ENCODE results near the gene AURKB.
"Not testable (repeated sequence)": the region's sequence is repeated elsewhere in the genome, so short reads cannot be mapped to it uniquely, and the experiment has no call there.

Gene AURKB

DNA sequence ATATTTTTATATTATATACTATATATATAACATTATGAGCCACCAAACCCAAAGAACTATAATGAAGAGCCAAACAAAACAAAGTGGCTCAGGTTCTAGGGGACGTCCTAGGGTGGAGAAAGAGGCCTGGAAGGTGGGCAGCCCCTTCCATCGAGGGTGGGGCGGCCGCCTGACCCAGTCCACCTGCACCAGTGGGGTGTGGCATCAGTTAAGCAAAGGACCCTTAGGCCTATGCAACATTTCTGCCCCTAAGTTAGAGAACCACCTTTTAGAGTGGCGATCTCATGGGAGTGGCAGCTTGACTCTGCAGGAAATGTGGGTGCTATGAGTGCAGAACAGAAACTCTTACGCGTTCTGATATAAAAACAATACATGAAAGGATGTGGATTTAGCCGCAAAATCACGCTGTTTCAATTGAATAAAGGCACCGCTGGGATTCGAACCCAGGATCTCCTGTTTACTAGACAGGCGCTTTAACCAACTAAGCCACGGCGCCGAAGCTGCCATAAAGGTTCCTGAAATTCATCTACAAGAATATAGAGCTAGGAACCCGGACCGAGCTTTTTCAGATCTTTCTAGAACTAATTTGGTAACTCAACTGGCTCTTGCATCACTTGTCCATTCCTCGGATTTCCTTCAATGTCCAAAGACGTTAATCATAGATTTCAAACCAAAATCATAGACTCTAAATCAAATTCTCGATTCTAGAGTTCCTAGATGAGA is 15.6 kb upstream of the AURKB start:
- no peak for DNase-seq (ENCODE audit: low read depth, low spot score)
- peak overlapping the region; percentile 74 for H3K27ac ChIP-seq

DNA sequence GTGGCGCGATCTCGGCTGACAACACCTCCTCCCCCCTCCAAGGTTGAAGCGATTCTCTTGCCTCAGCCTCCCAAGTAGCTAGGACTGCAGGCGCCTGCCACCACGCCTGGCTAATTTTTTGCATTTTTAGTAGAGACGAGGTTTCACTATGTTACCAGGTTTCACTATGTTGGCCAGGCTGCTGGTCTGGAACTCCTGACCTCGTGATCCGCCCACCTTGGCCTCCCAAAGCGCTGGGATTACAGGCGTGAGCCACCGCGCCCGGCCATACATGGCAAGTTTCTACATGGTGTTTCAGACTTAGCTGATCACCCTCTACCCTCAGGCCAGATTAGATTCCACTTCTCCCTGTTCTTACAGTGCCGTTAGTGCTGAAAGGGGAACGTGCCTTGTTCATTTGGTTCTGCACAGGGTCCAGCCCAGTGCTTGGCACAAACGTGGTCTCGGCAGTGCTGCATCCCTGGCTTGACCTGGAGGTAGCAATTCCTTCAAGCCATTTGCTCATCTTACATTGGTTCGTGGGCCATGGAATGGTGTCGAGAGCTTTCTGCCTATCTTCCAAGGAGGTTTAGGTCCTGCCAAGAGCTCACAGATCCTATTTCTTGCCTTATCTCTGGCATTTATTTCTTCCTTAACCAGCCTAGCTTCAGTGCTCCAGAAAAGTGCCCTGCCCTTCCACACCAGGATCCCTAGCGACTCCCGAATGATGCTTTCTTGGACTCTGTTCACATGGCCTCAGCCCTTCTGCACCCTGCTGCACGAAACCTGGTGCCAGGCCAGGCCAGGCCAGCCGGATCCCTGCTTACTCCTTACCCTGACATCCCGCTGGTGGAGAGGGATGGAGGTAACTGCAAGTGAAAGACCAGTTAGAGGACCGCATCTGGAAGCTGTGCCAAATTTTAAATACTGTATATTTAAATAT is 14.8 kb upstream of the AURKB start:
- no peak for DNase-seq (ENCODE audit: low read depth, low spot score)
- H3K27ac ChIP-seq: no peak overlapping the region

DNA sequence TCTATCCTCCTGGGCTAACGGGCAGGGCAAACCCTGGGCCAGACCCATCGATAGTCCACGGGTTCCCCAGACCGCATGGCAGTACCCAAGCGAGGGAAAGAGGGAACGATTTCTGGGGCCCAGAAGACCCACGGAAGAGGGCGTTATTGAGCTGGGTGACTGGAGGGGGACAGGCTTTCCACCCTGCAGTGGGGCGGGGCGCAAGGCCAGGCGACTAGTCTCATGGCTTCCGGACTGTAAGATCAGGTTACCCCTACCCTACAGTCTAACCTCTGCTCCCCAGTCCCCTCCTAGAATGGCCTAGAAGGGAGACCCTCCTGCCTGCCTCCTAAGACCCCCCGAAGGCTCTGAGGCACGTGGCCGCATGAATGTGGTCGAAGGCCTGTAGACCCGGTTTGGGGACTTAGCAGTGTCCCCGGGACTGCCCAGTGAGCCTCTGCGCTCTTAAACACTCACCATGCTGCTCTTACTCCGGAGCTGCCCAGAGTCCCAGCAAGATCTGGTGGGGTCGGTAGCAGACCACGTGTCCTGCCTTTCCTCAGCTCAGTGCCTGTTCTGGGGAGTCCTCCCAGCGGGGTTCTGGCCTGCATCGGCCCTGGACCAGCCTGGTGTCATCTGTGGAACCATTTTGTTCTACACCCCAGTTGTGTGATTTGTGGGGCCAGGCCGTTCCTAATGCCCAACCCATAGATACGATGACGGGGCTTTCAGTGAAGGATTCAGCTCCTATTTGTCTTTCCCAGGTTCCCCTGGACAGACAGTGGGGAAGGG is 13.2 kb upstream of the AURKB start:
- no peak for DNase-seq (ENCODE audit: low read depth, low spot score)

DNA sequence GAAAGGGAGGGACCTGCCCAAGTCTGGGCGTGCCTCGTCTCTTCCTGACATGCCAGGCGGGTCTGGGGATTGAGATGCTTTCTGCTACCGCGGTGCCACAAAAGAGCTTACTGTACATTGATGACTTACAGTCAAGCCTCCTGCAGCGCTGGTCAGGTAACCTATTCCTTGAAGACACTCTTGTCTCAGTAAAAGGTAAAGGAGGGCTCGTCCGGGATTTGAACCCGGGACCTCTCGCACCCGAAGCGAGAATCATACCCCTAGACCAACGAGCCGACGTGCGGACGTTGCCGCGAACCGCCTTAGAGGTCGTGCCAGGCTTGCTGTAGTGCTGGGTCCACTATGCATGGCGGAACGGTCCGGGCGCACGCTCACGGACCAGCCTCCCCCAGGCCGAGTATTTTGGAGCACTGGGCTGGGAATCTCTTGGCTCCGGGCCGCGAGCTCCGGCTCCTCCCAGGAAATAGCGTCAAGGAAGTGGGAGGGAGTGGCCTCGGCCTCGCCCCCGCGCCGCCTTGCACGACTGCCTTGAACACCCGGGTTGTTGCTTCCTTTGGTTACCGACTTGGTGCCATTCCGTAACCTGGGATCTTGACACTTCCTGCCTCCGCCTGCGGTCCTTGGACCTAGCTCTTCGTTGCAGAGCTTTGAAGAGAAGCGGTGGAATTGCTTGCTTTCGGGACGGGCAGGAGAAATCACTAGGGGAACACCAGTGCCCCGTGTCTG is 12.4 kb upstream of the AURKB start:
- peak; percentile 92 for DNase-seq (ENCODE audit: low read depth, low spot score)
- peak overlapping the region; percentile 96 for H3K27ac ChIP-seq

More for the DNA sequence above, 13.2 kb upstream of the AURKB start:
- H3K27ac ChIP-seq: peak overlapping the region; percentile 96

DNA sequence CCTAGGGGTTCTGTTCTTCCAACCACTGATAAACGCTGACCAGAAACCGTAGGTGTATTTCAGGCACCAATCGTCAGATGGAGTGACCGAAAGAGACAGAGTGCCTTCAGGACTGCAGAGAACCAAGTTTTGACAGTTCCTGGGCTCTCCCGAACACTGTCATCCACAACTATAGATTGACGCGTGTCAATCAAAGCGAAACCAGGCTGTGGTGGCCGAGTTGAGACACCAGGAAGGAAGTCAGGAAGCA is 11.9 kb upstream of the AURKB start:
- DNase-seq (ENCODE audit: low read depth, low spot score): no peak
- H3K27ac ChIP-seq: peak overlapping the region; percentile 96

DNA sequence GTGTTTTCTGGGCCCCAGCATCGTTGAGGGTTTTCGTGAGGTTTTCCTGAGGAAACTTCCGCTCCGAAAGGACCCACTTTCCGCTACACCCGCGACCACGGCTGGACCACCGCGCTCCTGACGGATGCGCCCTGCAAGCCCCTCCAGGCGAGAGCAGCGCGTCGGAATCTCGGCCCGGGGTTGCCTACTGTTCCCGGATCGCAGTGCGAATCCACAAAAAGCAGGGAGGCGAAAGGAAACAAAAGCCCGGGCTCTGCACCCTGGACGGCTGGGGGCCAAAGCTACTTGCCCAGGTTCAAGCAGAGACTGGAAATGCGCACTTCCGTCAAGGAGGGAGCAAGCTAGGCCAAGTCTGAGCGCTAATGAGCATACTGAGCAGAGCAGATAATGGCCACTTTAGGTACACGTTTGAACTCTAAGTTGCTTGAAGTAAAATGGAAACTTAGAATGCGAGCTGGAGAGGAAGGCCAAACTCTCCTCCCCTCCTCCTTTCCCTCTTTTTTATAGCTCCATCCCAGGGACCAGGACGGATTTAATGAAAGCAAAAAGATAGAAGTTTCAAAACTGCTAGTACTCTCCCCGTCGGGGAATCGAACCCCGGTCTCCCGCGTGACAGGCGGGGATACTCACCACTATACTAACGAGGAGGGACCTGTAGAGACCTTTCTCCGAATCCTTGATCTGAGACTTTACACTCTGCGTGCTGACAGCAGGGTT is 11.4 kb upstream of the AURKB start:
- DNase-seq (ENCODE audit: low read depth, low spot score): no peak
- H3K27ac ChIP-seq: peak overlapping the region; percentile 96

DNA sequence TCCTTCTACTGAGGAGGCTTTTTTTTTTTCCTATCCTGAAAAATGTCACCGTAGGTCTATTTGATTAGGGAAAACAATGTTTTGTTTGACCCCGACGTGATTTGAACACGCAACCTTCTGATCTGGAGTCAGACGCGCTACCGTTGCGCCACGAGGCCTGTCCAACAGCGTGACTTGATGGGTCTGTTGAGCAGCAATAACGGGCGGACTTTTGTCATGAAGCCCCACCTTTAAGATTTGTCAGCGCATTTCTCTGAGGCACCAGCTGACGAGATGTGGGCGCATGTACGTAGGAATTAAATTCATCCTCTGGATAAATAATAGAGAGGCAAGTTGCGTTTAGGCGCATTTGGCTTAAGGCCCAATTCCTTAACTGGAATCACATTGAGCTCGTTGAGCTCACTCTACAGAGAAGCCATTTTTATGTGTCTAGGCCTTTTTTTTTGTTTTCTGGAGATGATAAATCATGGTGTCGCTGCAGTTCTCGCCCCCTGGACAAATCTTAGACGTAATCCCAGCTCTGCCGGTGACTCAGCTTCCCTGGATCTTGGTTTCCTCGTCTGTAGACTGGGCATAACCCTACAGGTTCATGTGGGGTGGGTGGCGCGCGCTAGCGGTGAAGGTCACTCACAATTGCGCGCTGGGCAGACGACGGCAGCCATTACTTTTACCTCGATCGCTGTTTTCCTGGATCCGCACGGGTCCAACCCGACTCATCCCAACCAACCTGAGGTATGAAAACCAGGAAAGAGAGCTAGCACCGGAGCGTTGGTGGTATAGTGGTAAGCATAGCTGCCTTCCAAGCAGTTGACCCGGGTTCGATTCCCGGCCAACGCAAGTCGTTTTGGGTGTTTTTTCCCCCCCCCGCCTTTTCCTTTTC is 10.6 kb upstream of the AURKB start:
- DNase-seq (ENCODE audit: low read depth, low spot score): peak; percentile 54

DNA sequence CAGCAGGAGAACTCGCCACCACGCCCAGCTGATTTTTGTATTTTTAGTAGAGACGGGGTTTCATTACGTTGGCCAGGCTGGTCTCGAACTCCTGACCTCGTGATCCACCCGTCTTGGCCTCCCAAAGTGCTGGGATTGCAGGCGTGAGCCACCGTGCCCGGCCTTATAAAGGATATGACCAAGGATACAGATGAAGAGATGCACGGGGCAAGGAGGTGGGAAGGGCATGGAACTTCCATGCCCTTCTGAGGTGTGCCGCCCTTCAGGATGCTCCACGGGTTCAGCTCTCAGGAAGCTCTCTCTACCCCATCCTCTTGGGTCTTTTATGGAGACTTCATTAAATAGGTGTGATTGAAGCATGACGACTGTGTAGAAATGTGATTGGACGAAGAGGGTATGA is 3.6 kb upstream of the AURKB start:
- not testable (repeated sequence) for DNase-seq (ENCODE audit: low read depth, low spot score); H3K27ac ChIP-seq

More for the DNA sequence above, 10.6 kb upstream of the AURKB start:
- peak overlapping the region; percentile 96 for H3K27ac ChIP-seq

DNA sequence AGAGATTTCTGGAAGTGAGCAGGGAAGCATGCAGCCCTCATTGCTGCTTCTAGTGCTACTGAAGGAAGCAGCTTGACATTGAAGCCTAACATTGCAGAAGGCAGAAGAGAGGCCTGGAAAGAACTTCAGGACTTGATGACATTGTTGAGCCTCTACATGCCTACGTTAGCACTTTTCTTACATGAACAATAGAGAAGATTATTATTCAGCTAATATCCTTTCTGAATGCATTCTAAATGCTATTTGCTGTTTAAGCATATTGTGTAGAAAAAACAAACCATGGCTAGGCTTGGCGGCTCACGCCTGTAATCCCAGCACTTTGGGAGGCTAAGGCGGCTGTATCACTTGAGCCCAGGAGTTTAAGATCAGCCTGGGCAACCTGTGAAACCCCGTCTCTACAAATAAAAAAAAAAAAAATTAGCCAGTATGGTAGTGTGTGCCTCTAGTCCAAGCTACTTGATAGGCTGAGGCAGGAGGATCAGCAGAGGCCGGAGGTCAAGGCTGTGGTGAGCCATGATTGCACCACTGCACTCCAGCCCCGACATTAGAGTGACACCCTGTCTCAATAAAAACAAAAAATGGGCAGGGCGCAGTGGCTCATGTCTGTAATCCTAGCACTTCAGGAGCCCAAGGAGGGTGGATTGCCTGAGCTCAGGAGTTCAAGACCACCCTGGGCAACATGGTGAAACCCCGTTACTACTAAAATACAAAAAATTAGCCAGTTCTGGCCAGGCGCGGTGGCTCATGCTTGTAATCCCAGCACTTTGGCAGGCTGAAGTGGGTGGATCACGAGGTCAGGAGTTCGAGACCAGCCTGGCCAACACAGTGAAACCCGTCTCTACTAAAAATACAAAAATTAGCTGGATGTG is 2.2 kb upstream of the AURKB start:
- no peak for DNase-seq (ENCODE audit: low read depth, low spot score)
- no peak overlapping the region for H3K27ac ChIP-seq

DNA sequence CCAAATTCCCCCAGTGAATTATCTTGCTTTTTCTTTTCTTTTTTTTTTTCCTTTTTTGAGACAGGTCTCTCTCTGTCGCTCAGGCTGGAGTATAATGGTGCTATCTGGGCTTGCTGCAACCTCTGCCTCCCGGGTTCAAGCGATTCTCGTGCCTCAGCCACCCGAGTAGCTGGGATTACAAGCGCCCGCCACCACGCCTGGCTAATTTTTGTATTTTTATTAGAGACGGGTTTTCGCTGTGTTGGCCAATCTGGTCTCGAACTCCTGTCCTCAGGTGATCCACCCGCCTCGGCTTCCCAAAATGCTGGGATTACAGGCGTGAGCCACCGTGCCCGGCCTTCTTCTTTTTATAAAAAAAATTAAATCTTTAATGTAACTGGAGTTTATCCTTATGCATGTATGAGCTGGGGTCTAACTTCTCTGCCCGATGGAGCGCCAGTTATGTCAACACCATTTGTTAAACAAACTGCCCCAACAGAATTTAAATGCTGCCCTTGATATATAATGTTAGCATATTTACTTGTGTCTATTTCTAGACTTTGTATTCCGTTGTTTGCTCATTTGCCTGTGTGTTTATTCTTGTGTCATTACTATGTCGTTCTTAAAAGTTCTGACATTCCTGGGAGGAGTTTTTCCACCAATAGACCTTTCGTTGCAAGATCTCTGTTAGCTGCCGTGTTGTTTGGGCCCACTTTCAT is 535 bp upstream of the AURKB start:
- no peak for DNase-seq (ENCODE audit: low read depth, low spot score)
- peak overlapping the region; percentile 80 for H3K27ac ChIP-seq

DNA sequence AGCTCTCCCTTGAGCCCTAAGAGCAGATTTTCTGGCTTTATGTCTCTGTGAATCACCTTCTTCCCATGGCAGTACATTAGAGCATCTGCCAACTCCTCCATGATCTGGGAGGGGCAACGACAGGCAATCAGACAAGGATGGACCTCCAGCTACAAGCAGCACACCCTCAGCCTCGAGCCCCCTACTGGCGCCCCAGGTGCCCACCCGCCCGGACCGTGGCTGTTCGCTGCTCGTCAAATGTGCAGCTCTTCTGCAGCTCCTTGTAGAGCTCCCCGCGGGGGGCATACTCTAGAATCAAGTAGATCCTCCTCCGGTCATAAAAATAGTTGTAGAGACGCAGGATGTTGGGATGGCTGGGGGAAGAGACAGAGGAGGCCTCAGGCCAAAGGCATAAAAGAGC is 3.8 kb downstream of the AURKB start:
- DNase-seq (ENCODE audit: low read depth, low spot score): no peak
- no peak overlapping the region for H3K27ac ChIP-seq

DNA sequence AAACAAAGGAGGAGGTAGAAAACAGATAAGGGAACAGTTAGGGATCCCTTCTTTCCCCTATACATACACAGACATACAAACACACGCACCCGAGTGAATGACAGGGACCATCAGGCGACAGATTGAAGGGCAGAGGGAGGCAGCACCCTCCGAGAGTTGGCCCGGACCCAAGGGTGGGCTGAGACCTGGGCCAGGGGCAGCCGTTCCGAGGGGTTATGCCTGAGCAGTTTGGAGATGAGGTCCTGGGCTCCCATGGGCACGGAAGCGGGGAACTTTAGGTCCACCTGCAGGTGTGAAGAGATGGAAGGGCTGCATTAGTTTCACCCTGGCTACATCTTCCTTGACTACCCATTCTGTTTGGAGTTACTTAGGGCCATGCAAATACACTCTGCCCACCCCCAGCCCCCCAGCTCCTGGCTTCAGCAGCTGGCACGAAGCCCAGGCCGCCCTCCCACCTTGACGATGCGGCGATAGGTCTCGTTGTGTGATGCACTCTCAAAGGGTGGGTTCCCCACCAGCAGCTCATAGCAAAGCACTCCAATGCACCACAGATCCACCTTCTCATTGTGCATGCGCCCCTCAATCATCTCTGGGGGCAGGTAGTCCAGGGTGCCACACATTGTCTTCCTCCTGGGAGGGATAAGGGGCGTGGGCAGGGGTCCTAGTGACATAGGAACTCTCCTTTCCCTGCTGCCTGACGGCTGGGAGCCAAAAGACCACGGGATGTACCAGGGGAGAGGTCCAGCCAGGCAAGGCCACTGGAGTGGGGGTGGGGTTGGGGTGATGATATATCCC is 5.4 kb downstream of the AURKB start:
- H3K27ac ChIP-seq: no peak overlapping the region
- DNase-seq (ENCODE audit: low read depth, low spot score): no peak

DNA sequence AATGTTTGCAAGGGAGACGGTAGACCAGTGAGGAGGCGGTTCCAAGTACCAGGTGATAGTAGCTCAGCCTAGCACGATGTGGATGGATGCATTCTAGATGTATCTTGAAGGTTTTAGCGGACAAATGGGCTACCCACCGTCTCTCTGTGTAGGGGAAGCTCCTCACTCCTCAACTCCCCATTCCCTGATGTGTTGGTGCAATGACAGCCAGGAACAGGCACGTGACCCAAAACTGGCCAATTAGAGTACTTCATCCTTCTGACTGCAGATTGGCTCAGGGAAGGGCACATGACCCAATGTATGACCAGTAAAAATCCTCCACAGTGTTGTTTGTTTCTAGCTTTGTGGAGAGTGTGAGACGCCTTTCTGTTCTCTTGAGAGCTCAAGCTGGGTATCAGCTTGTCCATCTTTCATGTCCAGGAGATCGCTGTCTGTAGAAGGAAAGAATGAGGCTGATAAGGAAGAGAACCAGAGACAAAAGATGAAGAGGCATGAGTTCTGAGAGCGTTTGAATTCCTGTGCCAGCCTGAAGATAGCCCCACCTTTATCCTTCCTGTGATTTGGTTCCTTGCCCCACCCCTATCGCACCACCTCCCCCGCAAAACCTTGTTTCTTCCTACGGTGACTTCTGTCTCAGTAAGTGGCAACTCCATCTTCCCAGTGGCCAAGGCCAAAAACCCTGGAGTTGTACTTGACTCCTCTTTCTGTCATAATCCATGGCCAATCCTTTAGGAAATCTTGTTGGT is 18.1 kb downstream of the AURKB start:
- DNase-seq (ENCODE audit: low read depth, low spot score): no peak
- peak overlapping the region; percentile 61 for H3K27ac ChIP-seq

DNA sequence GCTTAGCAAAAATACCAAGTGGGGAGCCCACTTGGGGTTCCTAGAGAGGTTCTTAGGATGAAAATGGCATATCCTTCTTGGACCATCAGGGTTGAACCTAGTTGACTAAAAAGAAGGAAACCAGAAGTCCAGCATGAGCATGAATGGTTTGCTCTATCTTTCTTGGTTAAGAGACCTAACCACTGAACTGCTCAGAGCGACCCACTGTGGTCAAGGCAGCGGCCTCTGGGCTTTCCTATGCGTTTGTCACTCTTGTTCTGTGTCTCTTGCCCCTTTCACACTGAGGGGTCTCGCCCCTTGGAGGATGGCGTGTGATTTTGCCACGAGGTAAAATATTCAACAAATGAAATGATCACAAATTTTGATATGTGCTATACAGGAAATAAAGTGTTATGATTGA is 19.9 kb downstream of the AURKB start:
- H3K27ac ChIP-seq: peak overlapping the region; percentile 84
- no peak for DNase-seq (ENCODE audit: low read depth, low spot score)

DNA sequence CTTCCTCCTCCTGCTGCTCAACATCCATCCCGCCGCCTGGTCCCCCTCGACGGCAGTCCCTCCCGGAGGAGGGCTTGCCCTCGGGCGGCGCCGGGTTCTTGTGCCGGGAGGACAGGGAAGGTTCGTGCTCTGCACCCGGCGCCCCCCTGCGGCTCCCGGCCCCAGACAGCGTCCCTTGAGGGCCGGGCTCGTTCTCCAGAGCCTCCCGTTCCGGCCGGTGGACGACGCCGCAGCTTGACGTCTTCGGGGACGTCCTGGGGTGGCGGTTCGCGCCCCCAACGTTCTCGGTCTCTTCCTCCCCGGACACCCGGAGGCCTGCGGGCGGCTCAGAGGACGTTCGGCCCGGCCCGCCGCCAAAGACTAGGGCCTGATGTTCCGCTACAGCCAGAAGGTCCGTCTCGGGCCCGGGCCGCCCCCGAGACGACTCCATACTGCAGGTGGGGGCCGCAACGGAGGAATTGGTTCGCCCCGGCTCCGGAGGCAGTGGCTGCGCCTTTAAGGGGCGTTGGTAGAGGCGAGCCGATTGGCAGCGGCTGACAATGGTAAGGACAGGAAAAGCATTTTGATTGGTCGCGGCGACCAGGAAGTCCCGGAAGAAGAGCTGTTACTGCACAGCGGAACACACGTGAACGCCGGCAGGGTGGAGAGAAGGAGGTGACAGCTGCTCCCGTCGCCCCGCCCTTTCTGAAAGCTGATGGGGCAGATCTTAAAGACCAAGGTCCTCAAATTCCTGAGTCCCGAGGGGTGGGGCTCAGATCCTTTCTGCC is 20.5 kb downstream of the AURKB start, which contains the start of gene BORCS6:
BORCS6 (minus strand) TSS at position 470 of the 767 bp plus-strand sequence; CDS start at position 430, 40 bp downstream.
- peak; percentile 96 for DNase-seq (ENCODE audit: low read depth, low spot score)
- peak within 1 kb of the TSS; percentile 84 for H3K27ac ChIP-seq

Data from epithelial cell of prostate (primary cell).